ENCODE results near the gene RFX8. TPM values are rescaled to one million over a fixed set of nuclear protein-coding genes. Genes with fewer than 3 reads are reported as not detected.

The RFX8 gene
- total RNA-seq, 1 donor from 2014 or later: 0.65 TPM

- H3K27ac Mint-ChIP-seq: no peak overlapping the region
- peaks cover 29% of the 10 kb centered on the region for H3K27me3 Mint-ChIP-seq (ENCODE audit: low read depth)
- H3K4me3 Mint-ChIP-seq: no peak overlapping the region
- H3K4me1 Mint-ChIP-seq: peaks cover 18% of the 10 kb centered on the region
- no peaks in the 10 kb centered on the region for H3K9me3 Mint-ChIP-seq
- TF ChIP-seq CTCF (IDR thresholded peaks at IDR 0.05; ENCODE audit: unreplicated experiment): no peak
- DNase-seq (ENCODE audit: low spot score in 2 of 2, unreplicated experiment in 2 of 2): no peak
- H3K36me3 Mint-ChIP-seq: no peaks in the 10 kb centered on the region
Measured at GRCh38 chr2:101410746-101411145, 64.2 kb downstream of the RFX8 start.

GRCh38 chr2:101410114-101410513, 64.8 kb downstream of the RFX8 start:
- H3K27ac Mint-ChIP-seq: no peak overlapping the region
- H3K27me3 Mint-ChIP-seq (ENCODE audit: low read depth): peaks cover 28% of the 10 kb centered on the region
- peaks cover 18% of the 10 kb centered on the region for H3K4me1 Mint-ChIP-seq
- H3K9me3 Mint-ChIP-seq: no peaks in the 10 kb centered on the region
- no peak for DNase-seq (ENCODE audit: low spot score in 2 of 2, unreplicated experiment in 2 of 2)
- TF ChIP-seq CTCF (IDR thresholded peaks at IDR 0.05; ENCODE audit: unreplicated experiment): no peak
- H3K36me3 Mint-ChIP-seq: no peaks in the 10 kb centered on the region
- no peak overlapping the region for H3K4me3 Mint-ChIP-seq

- no peak overlapping the region for H3K4me3 Mint-ChIP-seq
Measured at GRCh38 chr2:101409699-101410098, 65.2 kb downstream of the RFX8 start.

GRCh38 chr2:101408925-101409324, 66.0 kb downstream of the RFX8 start:
- peaks cover 26% of the 10 kb centered on the region for H3K27me3 Mint-ChIP-seq (ENCODE audit: low read depth)
- DNase-seq (ENCODE audit: low spot score in 2 of 2, unreplicated experiment in 2 of 2): no peak
- no peak for TF ChIP-seq CTCF (IDR thresholded peaks at IDR 0.05; ENCODE audit: unreplicated experiment)
- H3K4me1 Mint-ChIP-seq: peaks cover 18% of the 10 kb centered on the region
- no peak overlapping the region for H3K4me3 Mint-ChIP-seq
- no peaks in the 10 kb centered on the region for H3K9me3 Mint-ChIP-seq
- H3K36me3 Mint-ChIP-seq: no peaks in the 10 kb centered on the region
- H3K27ac Mint-ChIP-seq: no peak overlapping the region

More at GRCh38 chr2:101409699-101410098, 65.2 kb downstream of the RFX8 start:
- H3K4me1 Mint-ChIP-seq: peaks cover 18% of the 10 kb centered on the region
- H3K9me3 Mint-ChIP-seq: no peaks in the 10 kb centered on the region
- DNase-seq (ENCODE audit: low spot score in 2 of 2, unreplicated experiment in 2 of 2): no peak
- H3K36me3 Mint-ChIP-seq: no peaks in the 10 kb centered on the region
- H3K27me3 Mint-ChIP-seq (ENCODE audit: low read depth): peaks cover 27% of the 10 kb centered on the region
- no peak for TF ChIP-seq CTCF (IDR thresholded peaks at IDR 0.05; ENCODE audit: unreplicated experiment)
- H3K27ac Mint-ChIP-seq: no peak overlapping the region

GRCh38 chr2:101405351-101405899, 69.5 kb downstream of the RFX8 start:
- Mint-ChIP-seq H3K27ac (no peak overlapping the region), H3K36me3 (no peaks in the 10 kb centered on the region), H3K4me3 (no peak overlapping the region), H3K9me3 (no peaks in the 10 kb centered on the region), H3K27me3 (ENCODE audit: low read depth) (peaks cover 24% of the 10 kb centered on the region), H3K4me1 (no peaks in the 10 kb centered on the region)
- TF ChIP-seq CTCF (IDR thresholded peaks at IDR 0.05; ENCODE audit: unreplicated experiment): no peak
- no peak for DNase-seq (ENCODE audit: low spot score in 2 of 2, unreplicated experiment in 2 of 2)

- DNase-seq (ENCODE audit: low spot score in 2 of 2, unreplicated experiment in 2 of 2): no peak
- H3K27me3 Mint-ChIP-seq (ENCODE audit: low read depth): peaks cover 29% of the 10 kb centered on the region
- no peaks in the 10 kb centered on the region for H3K4me1 Mint-ChIP-seq
- TF ChIP-seq CTCF (IDR thresholded peaks at IDR 0.05; ENCODE audit: unreplicated experiment): no peak
- no peaks in the 10 kb centered on the region for H3K9me3 Mint-ChIP-seq
- no peak overlapping the region for H3K4me3 Mint-ChIP-seq
- H3K36me3 Mint-ChIP-seq: no peaks in the 10 kb centered on the region
- H3K27ac Mint-ChIP-seq: no peak overlapping the region
Measured at GRCh38 chr2:101403745-101404144, 71.2 kb downstream of the RFX8 start.

Measured in mesothelial cell of epicardium (in vitro differentiated cells).